ENCODE data around the gene APOL1. TPM values are rescaled to one million over a fixed set of nuclear protein-coding genes. Genes with fewer than 3 reads are reported as not detected.

The APOL1 gene
- total RNA-seq, 1 experiment from 2014 or later = 16.0 TPM

DNA sequence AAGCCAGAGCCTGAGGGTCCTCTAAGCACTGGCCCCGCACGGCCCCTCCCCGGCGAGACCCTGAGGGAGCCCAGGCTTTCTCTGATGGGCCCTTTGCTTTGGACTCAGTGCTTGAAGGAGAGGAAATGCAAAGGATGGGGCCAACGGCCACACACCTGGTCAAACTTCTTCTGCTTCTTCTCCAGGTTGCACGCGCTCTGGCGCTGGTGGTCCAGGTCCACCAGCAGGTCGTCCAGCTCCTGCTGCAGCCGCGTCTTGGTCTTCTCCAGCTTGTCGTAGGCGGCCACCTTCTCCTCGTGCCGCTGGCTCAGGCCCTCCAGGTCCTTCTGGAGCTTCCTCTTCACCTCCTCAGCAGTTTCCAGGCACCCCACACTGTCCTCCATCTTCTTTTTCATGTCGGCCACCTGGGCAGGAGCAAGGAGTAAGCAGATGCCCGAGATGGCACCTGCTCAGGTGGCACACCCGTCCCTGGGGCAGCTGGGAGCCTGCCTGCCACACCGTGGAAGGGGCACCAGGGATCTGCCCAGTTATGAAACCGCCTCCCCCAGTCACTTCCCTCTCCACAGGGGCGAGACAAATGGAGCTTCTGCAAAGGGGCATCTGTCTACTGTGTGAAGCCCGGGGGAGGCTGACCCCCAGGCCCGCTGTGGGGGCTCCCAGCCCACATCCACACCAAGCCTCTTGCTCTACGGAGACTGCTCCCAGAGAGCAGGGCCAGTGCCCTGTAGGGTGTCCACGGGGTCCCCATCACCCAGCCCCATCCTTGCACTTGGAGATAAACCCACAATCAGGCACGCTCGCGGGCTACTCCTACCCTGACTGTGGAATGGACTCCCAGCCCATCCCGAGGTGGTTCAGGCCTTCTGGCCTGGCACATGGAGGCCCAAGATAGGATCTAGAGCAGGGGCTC is 39.2 kb downstream of the APOL1 start:
- H3K9me3 ChIP-seq (ENCODE audit: control insufficient read depth, insufficient read depth, low read depth, low read length) = no peaks in the 10 kb centered on the region
- H3K4me3 ChIP-seq (ENCODE audit: low read depth in 2 of 2, low read length in 2 of 2) = no peak overlapping the region
- no TSS peak for BruUV-seq (replicated peaks)
- DNase-seq (ENCODE audit: low read depth, low spot score) (no peak), ATAC-seq (peak; percentile 14; the same call in 1 of the 2 replicates)
- intact Hi-C loops (cut with micrococcal nuclease; ENCODE audit: unreplicated experiment) = no loop called here
- ChIA-PET POLR2A (no interaction called here), CTCF (no interaction called here)
- H3K36me3 ChIP-seq (ENCODE audit: control insufficient read depth, insufficient read depth, low read length) = peaks cover 24% of the 10 kb centered on the region
- H3K27me3 ChIP-seq (ENCODE audit: control insufficient read depth, insufficient read depth, low read length) = no peaks in the 10 kb centered on the region
- no peaks in the 10 kb centered on the region for H3K4me1 ChIP-seq (ENCODE audit: control insufficient read depth, insufficient read depth, low read length)
- in situ Hi-C loops (cut with HindIII; ENCODE audit: low pct_unique_long_range_greater_than_20kb, low sequenced_read_pairs) = no loop called here
- no peak for TF ChIP-seq TCF7L2 (IDR thresholded peaks at IDR 0.05; ENCODE audit: low read depth, low read length)
- TF ChIP-seq, protein P1, sequence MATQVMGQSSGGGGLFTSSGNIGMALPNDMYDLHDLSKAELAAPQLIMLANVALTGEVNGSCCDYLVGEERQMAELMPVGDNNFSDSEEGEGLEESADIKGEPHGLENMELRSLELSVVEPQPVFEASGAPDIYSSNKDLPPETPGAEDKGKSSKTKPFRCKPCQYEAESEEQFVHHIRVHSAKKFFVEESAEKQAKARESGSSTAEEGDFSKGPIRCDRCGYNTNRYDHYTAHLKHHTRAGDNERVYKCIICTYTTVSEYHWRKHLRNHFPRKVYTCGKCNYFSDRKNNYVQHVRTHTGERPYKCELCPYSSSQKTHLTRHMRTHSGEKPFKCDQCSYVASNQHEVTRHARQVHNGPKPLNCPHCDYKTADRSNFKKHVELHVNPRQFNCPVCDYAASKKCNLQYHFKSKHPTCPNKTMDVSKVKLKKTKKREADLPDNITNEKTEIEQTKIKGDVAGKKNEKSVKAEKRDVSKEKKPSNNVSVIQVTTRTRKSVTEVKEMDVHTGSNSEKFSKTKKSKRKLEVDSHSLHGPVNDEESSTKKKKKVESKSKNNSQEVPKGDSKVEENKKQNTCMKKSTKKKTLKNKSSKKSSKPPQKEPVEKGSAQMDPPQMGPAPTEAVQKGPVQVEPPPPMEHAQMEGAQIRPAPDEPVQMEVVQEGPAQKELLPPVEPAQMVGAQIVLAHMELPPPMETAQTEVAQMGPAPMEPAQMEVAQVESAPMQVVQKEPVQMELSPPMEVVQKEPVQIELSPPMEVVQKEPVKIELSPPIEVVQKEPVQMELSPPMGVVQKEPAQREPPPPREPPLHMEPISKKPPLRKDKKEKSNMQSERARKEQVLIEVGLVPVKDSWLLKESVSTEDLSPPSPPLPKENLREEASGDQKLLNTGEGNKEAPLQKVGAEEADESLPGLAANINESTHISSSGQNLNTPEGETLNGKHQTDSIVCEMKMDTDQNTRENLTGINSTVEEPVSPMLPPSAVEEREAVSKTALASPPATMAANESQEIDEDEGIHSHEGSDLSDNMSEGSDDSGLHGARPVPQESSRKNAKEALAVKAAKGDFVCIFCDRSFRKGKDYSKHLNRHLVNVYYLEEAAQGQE (IDR thresholded peaks at IDR 0.05; ENCODE audit: insufficient read depth in 1 of 2, low read depth in 2 of 2, low read length in 1 of 2) = no peak
- no peak for TF ChIP-seq SIN3A (IDR thresholded peaks at IDR 0.05; ENCODE audit: borderline replicate concordance, insufficient read depth, low read depth, low read length)
- TF ChIP-seq, protein P2, sequence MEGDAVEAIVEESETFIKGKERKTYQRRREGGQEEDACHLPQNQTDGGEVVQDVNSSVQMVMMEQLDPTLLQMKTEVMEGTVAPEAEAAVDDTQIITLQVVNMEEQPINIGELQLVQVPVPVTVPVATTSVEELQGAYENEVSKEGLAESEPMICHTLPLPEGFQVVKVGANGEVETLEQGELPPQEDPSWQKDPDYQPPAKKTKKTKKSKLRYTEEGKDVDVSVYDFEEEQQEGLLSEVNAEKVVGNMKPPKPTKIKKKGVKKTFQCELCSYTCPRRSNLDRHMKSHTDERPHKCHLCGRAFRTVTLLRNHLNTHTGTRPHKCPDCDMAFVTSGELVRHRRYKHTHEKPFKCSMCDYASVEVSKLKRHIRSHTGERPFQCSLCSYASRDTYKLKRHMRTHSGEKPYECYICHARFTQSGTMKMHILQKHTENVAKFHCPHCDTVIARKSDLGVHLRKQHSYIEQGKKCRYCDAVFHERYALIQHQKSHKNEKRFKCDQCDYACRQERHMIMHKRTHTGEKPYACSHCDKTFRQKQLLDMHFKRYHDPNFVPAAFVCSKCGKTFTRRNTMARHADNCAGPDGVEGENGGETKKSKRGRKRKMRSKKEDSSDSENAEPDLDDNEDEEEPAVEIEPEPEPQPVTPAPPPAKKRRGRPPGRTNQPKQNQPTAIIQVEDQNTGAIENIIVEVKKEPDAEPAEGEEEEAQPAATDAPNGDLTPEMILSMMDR (IDR thresholded peaks at IDR 0.05) = no peak
- no peak for TF ChIP-seq POLR2AphosphoS5 (IDR thresholded peaks at IDR 0.05; ENCODE audit: low read depth, low read length)
- no peak overlapping the region for H3K27ac ChIP-seq (ENCODE audit: low read length)

DNA sequence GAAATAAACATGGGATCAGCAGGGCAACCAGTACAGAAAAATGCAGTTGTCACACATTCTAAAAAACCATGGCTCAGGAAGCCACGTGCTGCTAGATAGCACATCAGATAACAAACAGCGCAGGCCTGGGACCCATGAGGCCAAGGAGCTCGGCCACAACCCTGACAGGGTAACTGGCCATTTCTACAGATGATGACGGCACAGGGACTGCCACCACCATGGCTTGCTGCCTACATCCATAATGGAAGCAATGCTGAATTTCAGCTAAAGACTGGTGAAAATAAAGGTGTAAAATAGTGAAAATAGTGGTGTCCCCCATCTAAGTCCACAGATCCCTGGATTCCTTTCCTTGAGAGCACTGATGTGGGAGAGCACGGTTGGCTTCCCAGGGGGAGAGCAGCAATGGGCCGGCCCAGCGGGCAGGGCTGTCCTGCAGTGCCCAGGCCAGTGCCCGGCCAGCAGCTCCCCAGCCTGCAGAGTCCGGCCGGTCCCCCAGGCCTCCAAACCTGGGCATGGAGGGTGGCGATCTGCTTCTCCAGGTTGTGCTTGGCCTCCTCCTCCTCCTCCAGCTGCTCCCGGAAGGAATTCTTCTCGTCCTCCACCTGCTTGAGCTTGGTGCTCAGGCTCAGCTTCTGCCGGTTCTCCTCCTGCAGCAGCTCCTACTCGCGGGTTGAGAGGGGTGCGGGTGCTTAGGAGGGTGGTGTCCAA is 40.0 kb downstream of the APOL1 start:
- intact Hi-C loops (cut with micrococcal nuclease; ENCODE audit: unreplicated experiment) = no loop called here
- no peaks in the 10 kb centered on the region for H3K27me3 ChIP-seq (ENCODE audit: control insufficient read depth, insufficient read depth, low read length)
- H3K27ac ChIP-seq (ENCODE audit: low read length) = no peak overlapping the region
- POLR2A ChIA-PET = no interaction called here
- no peak overlapping the region for H3K4me3 ChIP-seq (ENCODE audit: low read depth in 2 of 2, low read length in 2 of 2)
- no TSS peak for BruUV-seq (replicated peaks)
- DNase-seq (ENCODE audit: low read depth, low spot score) (no peak), ATAC-seq (no peak)
- CTCF ChIA-PET = no interaction called here
- in situ Hi-C loops (cut with HindIII; ENCODE audit: low pct_unique_long_range_greater_than_20kb, low sequenced_read_pairs) = no loop called here
- H3K4me1 ChIP-seq (ENCODE audit: control insufficient read depth, insufficient read depth, low read length) = no peaks in the 10 kb centered on the region
- TF ChIP-seq SIN3A (IDR thresholded peaks at IDR 0.05; ENCODE audit: borderline replicate concordance, insufficient read depth, low read depth, low read length) = no peak
- TF ChIP-seq, protein P2 (IDR thresholded peaks at IDR 0.05) = no peak
- no peak for TF ChIP-seq TCF7L2 (IDR thresholded peaks at IDR 0.05; ENCODE audit: low read depth, low read length)
- TF ChIP-seq POLR2AphosphoS5 (IDR thresholded peaks at IDR 0.05; ENCODE audit: low read depth, low read length) = no peak
- TF ChIP-seq, protein P1 (IDR thresholded peaks at IDR 0.05; ENCODE audit: insufficient read depth in 1 of 2, low read depth in 2 of 2, low read length in 1 of 2) = no peak
- no peaks in the 10 kb centered on the region for H3K9me3 ChIP-seq (ENCODE audit: control insufficient read depth, insufficient read depth, low read depth, low read length)
- H3K36me3 ChIP-seq (ENCODE audit: control insufficient read depth, insufficient read depth, low read length) = peaks cover 30% of the 10 kb centered on the region

All from Panc1 (cell line).